Body of pancreas (tissue), 4 donors: Measurements from ENCODE around the gene MON1B. TPM values are rescaled to one million over a fixed set of nuclear protein-coding genes. Genes with fewer than 3 reads are reported as not detected.

ENCODE experiments used
- ATAC-seq: fragments of 150-250 bp; one replicate; pipeline ENCODE4 v1.9.1; 2016
- DNase-seq, 4 donors: peaks; one replicate each; pipeline ENCODE4 v3.0.0-alpha.2; 2019
- H3K27ac ChIP-seq, 4 donors: fragments of 200-600 bp; sonication (generic); 1 replicate in 3 of 4; 2 replicates in 1 of 4; pipeline versions ENCODE4 v1.5.1 to v1.6.1; 2016 to 2019; ENCODE audit warnings: mild to moderate bottlenecking in 1 of 4, mixed read lengths in 1 of 4, moderate library complexity in 1 of 4
- H3K27me3 ChIP-seq, 2 donors: fragments of 200-600 bp; sonication (generic); one replicate each; pipeline ENCODE4 v1.6.0; 2016; ENCODE audit warnings: mild to moderate bottlenecking in 1 of 2
- H3K36me3 ChIP-seq, 2 donors: fragments of 200-600 bp; sonication (generic); replicated peaks in 1 of 2; 2 replicates each; pipeline ENCODE4 v1.5.1; 2016; ENCODE audit warnings: low read depth in 2 of 2; ENCODE audit not compliant: insufficient read depth in 1 of 2
- H3K4me1 ChIP-seq: fragments of 200-600 bp; sonication (generic); one replicate; pipeline ENCODE4 v1.6.0; 2016
- H3K4me3 ChIP-seq, 2 donors: fragments of 200-600 bp; sonication (generic); 1 replicate in 1 of 2; 2 replicates in 1 of 2; pipeline ENCODE4 v1.5.1; 2016 to 2019
- H3K9me3 ChIP-seq, 3 donors: fragments of 200-600 bp; sonication (generic); 1 replicate in 2 of 3; 2 replicates in 1 of 3; pipeline ENCODE4 v1.5.1; 2016
- CTCF ChIP-seq, 7 experiments: fragments of 450-650 bp in 4 of 7; fragments of 200-600 bp in 3 of 7; sonication (generic) in 3 of 7; IDR thresholded peaks; one replicate each; pipeline ENCODE4 v1.5.1; 2016 to 2019; ENCODE audit warnings: antibody characterized with exemption in 7 of 7
- POLR2A ChIP-seq, 3 donors: fragments of 450-650 bp; IDR thresholded peaks; one replicate each; pipeline ENCODE4 v1.6.1; 2016; ENCODE audit warnings: antibody characterized with exemption in 3 of 3, mild to moderate bottlenecking in 2 of 3
- WGBS, 2 donors: methylation state at CpG; one replicate each; pipeline ENCODE4 v1.1.5; 2017; 5-methylcytosine and 5-hydroxymethylcytosine counted together
- intact Hi-C: fragments of 100-400 bp; cut with DNase I; formaldehyde crosslinking; loops from one replicate; pipeline ENCODE4 v1.15.1; 2023
- total RNA-seq, 2 donors: library from RNA; depleted of rRNA; stranded (reverse); fragments of >200 nt; gene quantifications; one replicate each; pipeline ENCODE4 v1.1.0, GENCODE V29; 2016

Gene MON1B
- total RNA-seq, 2 donors from 2014 or later: 15.6 to 22.4 TPM

GRCh38 chr16:77169650-77170236, 21.2 kb upstream of the MON1B start:
- H3K9me3 ChIP-seq: no peaks in the 10 kb centered on the region
- no peaks in the 10 kb centered on the region for H3K27me3 ChIP-seq
- no peak overlapping the region for H3K4me3 ChIP-seq
- peak; percentile 34 to 60 (median 54) for DNase-seq
- H3K4me1 ChIP-seq: no peaks in the 10 kb centered on the region
- intact Hi-C loops: loop anchor here (5.0 kb wide), 1 partner anchor 1382 kb away; no protein-coding TSS in a partner anchor
- WGBS, 2 donors: 11 to 20% methylated on average over 6 of the region's 6 CpGs
- peak in 6 of 7 experiments; percentile 33 to 52 (median 46) for TF ChIP-seq CTCF (IDR thresholded peaks at IDR 0.05)
- TF ChIP-seq POLR2A (IDR thresholded peaks at IDR 0.05): no peak
- no peak overlapping the region for H3K27ac ChIP-seq
- no peaks in the 10 kb centered on the region for H3K36me3 ChIP-seq
- no peak for ATAC-seq

- Histone ChIP-seq H3K9me3 (no peaks in the 10 kb centered on the region), H3K4me1 (no peaks in the 10 kb centered on the region), H3K4me3 (no peak overlapping the region), H3K36me3 (no peaks in the 10 kb centered on the region), H3K27ac (no peak overlapping the region), H3K27me3 (no peaks in the 10 kb centered on the region)
- 32 to 41% methylated on average over 4 of the region's 4 CpGs for WGBS, 2 donors
- no peak for TF ChIP-seq POLR2A (IDR thresholded peaks at IDR 0.05)
- TF ChIP-seq CTCF (IDR thresholded peaks at IDR 0.05): no peak
- ATAC-seq (no peak), DNase-seq (no peak)
- intact Hi-C loops: loop anchor here (5.0 kb wide), 1 partner anchor 1384 kb away; no protein-coding TSS in a partner anchor
These were observed 20.2 kb upstream of the MON1B start for GRCh38 chr16:77170805-77171204.

- no peak overlapping the region for H3K4me3 ChIP-seq
- peak; percentile 13 to 67 (median 40) for DNase-seq
- peak; percentile 75 for ATAC-seq
- no peaks in the 10 kb centered on the region for H3K9me3 ChIP-seq
- TF ChIP-seq POLR2A (IDR thresholded peaks at IDR 0.05) (no peak), CTCF (IDR thresholded peaks at IDR 0.05) (peak; percentile 63 to 82 (median 73))
- no peaks in the 10 kb centered on the region for H3K27me3 ChIP-seq
- no peak overlapping the region for H3K27ac ChIP-seq
- no peaks in the 10 kb centered on the region for H3K36me3 ChIP-seq
- 35 to 47% methylated on average over 5 of the region's 5 CpGs for WGBS, 2 donors
- no peaks in the 10 kb centered on the region for H3K4me1 ChIP-seq
- intact Hi-C loops: loop anchor here (5.0 kb wide), 1 partner anchor 1385 kb away; no protein-coding TSS in a partner anchor
These were observed 19.0 kb upstream of the MON1B start for GRCh38 chr16:77171745-77172635.

GRCh38 chr16:77172951-77173350, 18.0 kb upstream of the MON1B start:
- no peaks in the 10 kb centered on the region for H3K4me1 ChIP-seq
- no peaks in the 10 kb centered on the region for H3K27me3 ChIP-seq
- TF ChIP-seq POLR2A (IDR thresholded peaks at IDR 0.05) (no peak), CTCF (IDR thresholded peaks at IDR 0.05) (no peak)
- ATAC-seq: no peak
- H3K27ac ChIP-seq: no peak overlapping the region
- H3K4me3 ChIP-seq: no peak overlapping the region
- intact Hi-C loops: loop anchor here (5.0 kb wide), 1 partner anchor 1386 kb away; no protein-coding TSS in a partner anchor
- no peaks in the 10 kb centered on the region for H3K9me3 ChIP-seq
- no peak for DNase-seq
- no peaks in the 10 kb centered on the region for H3K36me3 ChIP-seq
